ENCODE data around the gene KIAA1217. TPM values are rescaled to one million over a fixed set of nuclear protein-coding genes. Genes with fewer than 3 reads are reported as not detected.
A peak's percentile ranks its signal among the peaks of the same experiment; 100 is the strongest.

KIAA1217 gene
- total RNA-seq, 6 experiments from 2014 or later, result 10.4 to 25.5 (median 14.9) TPM

DNA sequence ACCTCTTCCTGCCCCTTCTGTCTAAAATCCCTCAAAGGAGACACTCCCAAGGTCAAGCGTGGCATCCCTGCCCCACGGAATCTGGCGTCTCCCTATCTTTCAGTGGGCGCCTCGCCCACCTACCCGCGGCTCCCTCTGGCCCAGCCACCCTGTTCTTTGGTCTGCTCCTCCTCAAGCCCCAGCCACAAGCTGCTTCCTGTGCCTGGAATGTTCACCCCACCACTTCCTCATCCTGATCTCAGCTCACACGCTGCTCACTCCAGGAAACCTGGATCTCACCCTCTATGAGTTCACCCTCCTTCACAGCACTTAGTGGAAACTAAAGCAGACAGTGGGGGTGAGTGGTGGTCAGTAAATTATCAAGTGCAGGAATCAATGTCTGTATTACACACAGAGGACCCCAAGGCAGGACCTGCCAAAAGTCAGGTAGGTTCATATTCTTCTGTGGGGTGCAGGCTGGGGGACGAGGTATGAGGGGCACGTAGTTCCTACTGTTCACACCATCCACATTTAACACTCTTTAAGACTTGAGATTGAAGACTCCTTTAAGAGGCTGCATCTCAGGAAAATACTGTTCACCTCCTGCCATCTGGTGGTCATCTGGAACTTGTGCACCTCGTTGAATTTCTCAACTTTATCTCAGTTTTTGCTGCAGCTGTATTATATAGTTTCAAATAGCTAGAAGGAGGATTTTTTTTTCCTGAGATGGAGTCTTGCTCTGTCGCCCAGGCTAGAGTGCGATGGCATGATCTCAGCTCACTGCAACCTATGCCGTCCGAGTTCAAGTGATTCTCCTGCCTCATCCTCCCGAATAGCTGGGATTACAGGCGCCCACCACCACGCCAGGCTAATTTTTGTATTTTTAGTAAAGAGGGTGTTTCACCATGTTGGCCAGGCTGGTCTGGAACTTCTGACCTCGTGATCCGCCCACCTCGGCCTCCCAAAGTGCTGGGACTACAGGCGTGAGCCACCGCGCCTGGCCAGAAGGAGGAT is 348.1 kb downstream of the KIAA1217 start:
- Histone ChIP-seq H3K36me3 (no peaks in the 10 kb centered on the region), H3K27me3 (no peaks in the 10 kb centered on the region), H3K27ac (no peak overlapping the region), H3K9me3 (no peaks in the 10 kb centered on the region), H3K4me3 (no peak overlapping the region), H3K4me1 (no peaks in the 10 kb centered on the region)
- TF ChIP-seq, protein P1, sequence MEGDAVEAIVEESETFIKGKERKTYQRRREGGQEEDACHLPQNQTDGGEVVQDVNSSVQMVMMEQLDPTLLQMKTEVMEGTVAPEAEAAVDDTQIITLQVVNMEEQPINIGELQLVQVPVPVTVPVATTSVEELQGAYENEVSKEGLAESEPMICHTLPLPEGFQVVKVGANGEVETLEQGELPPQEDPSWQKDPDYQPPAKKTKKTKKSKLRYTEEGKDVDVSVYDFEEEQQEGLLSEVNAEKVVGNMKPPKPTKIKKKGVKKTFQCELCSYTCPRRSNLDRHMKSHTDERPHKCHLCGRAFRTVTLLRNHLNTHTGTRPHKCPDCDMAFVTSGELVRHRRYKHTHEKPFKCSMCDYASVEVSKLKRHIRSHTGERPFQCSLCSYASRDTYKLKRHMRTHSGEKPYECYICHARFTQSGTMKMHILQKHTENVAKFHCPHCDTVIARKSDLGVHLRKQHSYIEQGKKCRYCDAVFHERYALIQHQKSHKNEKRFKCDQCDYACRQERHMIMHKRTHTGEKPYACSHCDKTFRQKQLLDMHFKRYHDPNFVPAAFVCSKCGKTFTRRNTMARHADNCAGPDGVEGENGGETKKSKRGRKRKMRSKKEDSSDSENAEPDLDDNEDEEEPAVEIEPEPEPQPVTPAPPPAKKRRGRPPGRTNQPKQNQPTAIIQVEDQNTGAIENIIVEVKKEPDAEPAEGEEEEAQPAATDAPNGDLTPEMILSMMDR (IDR thresholded peaks at IDR 0.05), result peak; percentile 60 to 71 (median 69)
- TF ChIP-seq POLR2A (IDR thresholded peaks at IDR 0.05), result no peak
- peak; percentile 51 to 69 (median 58) for ATAC-seq
- intact Hi-C loops (cut with DNase I), result no loop called here
- WGBS (ENCODE audit: insufficient coverage, low coverage, low lambda C conversion rate, missing lambda C conversion rate), result 40% methylated on average over 22 of the region's 24 CpGs
- DNase-seq, result no peak

DNA sequence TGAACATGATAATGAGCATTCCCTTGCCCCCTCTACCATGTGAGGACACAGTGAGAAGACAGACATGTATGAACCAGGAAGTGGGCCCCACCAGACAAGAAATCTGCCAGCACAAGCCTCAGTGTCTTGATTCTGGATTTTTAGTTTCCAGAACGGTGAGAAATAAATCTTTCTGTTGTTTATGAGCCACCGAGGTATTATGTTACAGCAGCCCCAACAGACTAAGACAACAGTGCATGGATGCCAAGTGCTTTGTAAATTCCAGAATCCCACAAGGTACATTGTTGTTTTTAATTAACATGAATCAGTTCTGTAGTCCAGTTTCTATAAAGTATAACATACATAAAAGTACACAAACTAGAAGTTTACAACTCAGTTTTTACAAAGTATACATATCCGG is 352.5 kb downstream of the KIAA1217 start:
- DNase-seq, result no peak
- intact Hi-C loops (cut with DNase I), result no loop called here
- Histone ChIP-seq H3K4me1 (no peaks in the 10 kb centered on the region), H3K4me3 (no peak overlapping the region), H3K27me3 (no peaks in the 10 kb centered on the region), H3K36me3 (no peaks in the 10 kb centered on the region), H3K27ac (no peak overlapping the region), H3K9me3 (no peaks in the 10 kb centered on the region)
- TF ChIP-seq, protein P1 (IDR thresholded peaks at IDR 0.05), result no peak
- no peak for TF ChIP-seq POLR2A (IDR thresholded peaks at IDR 0.05)
- 72% methylated on average over 3 of the region's 3 CpGs for WGBS (ENCODE audit: insufficient coverage, low coverage, low lambda C conversion rate, missing lambda C conversion rate)
- ATAC-seq, result no peak

DNA sequence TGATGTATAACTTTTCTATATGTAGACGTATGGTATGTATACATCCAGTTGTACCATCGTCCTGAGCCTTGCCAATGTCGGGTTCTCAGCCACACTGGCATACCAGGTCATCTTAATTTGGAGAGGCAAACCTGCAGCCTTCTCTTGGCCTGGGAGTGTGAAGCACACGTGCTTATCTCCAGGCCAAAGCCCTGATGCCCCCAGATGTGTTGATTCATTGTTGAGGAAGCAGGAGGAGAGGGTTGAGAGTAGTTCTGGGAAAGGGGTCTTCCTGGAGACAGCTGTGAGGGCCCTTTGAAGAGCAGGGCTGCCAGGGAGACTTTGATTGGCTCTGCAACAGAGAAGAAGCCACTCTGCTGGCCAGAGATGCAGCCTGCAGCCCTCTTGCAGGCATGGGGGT is 359.1 kb downstream of the KIAA1217 start:
- no peaks in the 10 kb centered on the region for H3K9me3 ChIP-seq
- intact Hi-C loops (cut with DNase I), result no loop called here
- H3K36me3 ChIP-seq, result no peaks in the 10 kb centered on the region
- H3K27me3 ChIP-seq, result no peaks in the 10 kb centered on the region
- H3K4me1 ChIP-seq, result no peaks in the 10 kb centered on the region
- TF ChIP-seq, protein P1 (IDR thresholded peaks at IDR 0.05), result no peak
- TF ChIP-seq POLR2A (IDR thresholded peaks at IDR 0.05), result no peak
- H3K4me3 ChIP-seq, result no peak overlapping the region
- WGBS (ENCODE audit: insufficient coverage, low coverage, low lambda C conversion rate, missing lambda C conversion rate), result 56% methylated on average over 3 of the region's 4 CpGs
- no peak for DNase-seq
- ATAC-seq, result no peak
- no peak overlapping the region for H3K27ac ChIP-seq

DNA sequence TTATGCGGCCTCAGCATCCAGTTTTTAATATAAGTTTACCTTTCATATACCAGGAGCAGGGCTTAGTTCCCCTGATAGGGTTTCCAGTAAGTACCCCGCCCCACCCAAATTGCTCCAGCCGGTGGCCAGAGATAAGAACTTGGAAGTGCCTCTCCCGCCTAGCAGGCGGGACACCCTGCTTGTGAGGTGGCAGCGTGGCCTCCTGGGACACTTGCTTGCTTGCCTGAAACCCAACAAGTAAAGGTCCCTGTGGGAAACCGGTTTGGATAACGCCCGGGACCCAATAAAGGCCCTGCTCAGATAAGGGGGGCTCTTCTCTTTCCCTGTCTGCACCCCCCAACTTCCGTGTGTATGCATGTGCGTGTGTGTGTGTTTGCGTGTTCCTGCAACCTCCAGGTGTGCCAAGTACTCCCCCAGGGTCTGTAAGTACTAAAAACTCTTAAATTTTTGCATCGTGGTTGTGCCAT is 360.4 kb downstream of the KIAA1217 start:
- intact Hi-C loops (cut with DNase I), result no loop called here
- H3K36me3 ChIP-seq, result no peaks in the 10 kb centered on the region
- no peak overlapping the region for H3K4me3 ChIP-seq
- TF ChIP-seq, protein P1 (IDR thresholded peaks at IDR 0.05), result no peak
- TF ChIP-seq POLR2A (IDR thresholded peaks at IDR 0.05), result no peak
- ATAC-seq (no peak), DNase-seq (no peak)
- 67% methylated on average over 1 of the region's 13 CpGs for WGBS (ENCODE audit: insufficient coverage, low coverage, low lambda C conversion rate, missing lambda C conversion rate)
- no peaks in the 10 kb centered on the region for H3K9me3 ChIP-seq
- no peaks in the 10 kb centered on the region for H3K4me1 ChIP-seq
- no peaks in the 10 kb centered on the region for H3K27me3 ChIP-seq
- no peak overlapping the region for H3K27ac ChIP-seq
